Suprapubic skin (tissue), 4 donors: ENCODE results near the gene CNTFR. TPM values are rescaled to one million over a fixed set of nuclear protein-coding genes. Genes with fewer than 3 reads are reported as not detected.
A peak's percentile ranks its signal among the peaks of the same experiment; 100 is the strongest.

ENCODE experiments used
- DNase-seq, 2 donors: peaks; one replicate each; pipeline ENCODE4 v3.0.0-alpha.2; 2019; ENCODE audit warnings: low spot score in 2 of 2
- H3K27ac ChIP-seq: fragments of 200-600 bp; sonication (generic); one replicate; pipeline ENCODE4 v1.5.1; 2019
- H3K27me3 ChIP-seq: fragments of 200-600 bp; sonication (generic); one replicate; pipeline ENCODE4 v1.5.1; 2019
- H3K36me3 ChIP-seq: fragments of 200-600 bp; sonication (generic); one replicate; pipeline ENCODE4 v1.5.1; 2019
- H3K4me1 ChIP-seq: fragments of 200-600 bp; sonication (generic); one replicate; pipeline ENCODE4 v1.5.1; 2019
- H3K4me3 ChIP-seq: fragments of 200-600 bp; sonication (generic); one replicate; pipeline ENCODE4 v1.5.1; 2019; ENCODE audit warnings: mild to moderate bottlenecking
- H3K9me3 ChIP-seq: fragments of 200-600 bp; sonication (generic); one replicate; pipeline ENCODE4 v1.5.1; 2019
- EP300 ChIP-seq: sonication (generic); formaldehyde crosslinking; IDR thresholded peaks from one replicate; pipeline ENCODE4 v1.6.1; 2017; ENCODE audit warnings: antibody characterized with exemption
- POLR2A ChIP-seq, 2 donors: fragments of 450-650 bp; IDR thresholded peaks; one replicate each; pipeline ENCODE4 v1.6.1; 2017; ENCODE audit warnings: antibody characterized with exemption in 2 of 2, mild to moderate bottlenecking in 2 of 2, moderate library complexity in 2 of 2
- POLR2AphosphoS5 ChIP-seq, 3 donors: sonication (generic); formaldehyde crosslinking; IDR thresholded peaks; one replicate each; pipeline ENCODE4 v1.6.1; 2017; ENCODE audit warnings: antibody characterized with exemption in 3 of 3
- WGBS: methylation state at CpG from one replicate; pipeline ENCODE4 v1.1.5; 2018; 5-methylcytosine and 5-hydroxymethylcytosine counted together
- total RNA-seq, 4 donors: library from RNA; depleted of rRNA; stranded (reverse); fragments of >200 nt; gene quantifications; one replicate each; pipeline ENCODE4 v1.1.0, GENCODE V29; 2016
- TF ChIP-seq, protein P1 (sequence below), 2 donors: fragments of 200-600 bp in 1 of 2; fragments of 450-650 bp in 1 of 2; sonication (generic) in 1 of 2; IDR thresholded peaks; one replicate each; pipeline ENCODE4 v1.5.1; 2016 to 2019; ENCODE audit warnings: antibody characterized with exemption in 2 of 2, mild to moderate bottlenecking in 1 of 2, moderate library complexity in 1 of 2

Gene CNTFR
- total RNA-seq, 4 donors from 2014 or later = 5.0 to 9.1 (median 5.7) TPM

- no peak overlapping the region for H3K27ac ChIP-seq
- 93% methylated on average over 9 of the region's 14 CpGs for WGBS
- peaks cover 2% of the 10 kb centered on the region for H3K36me3 ChIP-seq
- TF ChIP-seq POLR2A (IDR thresholded peaks at IDR 0.05) (no peak), POLR2AphosphoS5 (IDR thresholded peaks at IDR 0.05) (no peak), EP300 (no peak)
- TF ChIP-seq, protein P1, sequence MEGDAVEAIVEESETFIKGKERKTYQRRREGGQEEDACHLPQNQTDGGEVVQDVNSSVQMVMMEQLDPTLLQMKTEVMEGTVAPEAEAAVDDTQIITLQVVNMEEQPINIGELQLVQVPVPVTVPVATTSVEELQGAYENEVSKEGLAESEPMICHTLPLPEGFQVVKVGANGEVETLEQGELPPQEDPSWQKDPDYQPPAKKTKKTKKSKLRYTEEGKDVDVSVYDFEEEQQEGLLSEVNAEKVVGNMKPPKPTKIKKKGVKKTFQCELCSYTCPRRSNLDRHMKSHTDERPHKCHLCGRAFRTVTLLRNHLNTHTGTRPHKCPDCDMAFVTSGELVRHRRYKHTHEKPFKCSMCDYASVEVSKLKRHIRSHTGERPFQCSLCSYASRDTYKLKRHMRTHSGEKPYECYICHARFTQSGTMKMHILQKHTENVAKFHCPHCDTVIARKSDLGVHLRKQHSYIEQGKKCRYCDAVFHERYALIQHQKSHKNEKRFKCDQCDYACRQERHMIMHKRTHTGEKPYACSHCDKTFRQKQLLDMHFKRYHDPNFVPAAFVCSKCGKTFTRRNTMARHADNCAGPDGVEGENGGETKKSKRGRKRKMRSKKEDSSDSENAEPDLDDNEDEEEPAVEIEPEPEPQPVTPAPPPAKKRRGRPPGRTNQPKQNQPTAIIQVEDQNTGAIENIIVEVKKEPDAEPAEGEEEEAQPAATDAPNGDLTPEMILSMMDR (IDR thresholded peaks at IDR 0.05) = no peak
- H3K27me3 ChIP-seq = peaks cover 5% of the 10 kb centered on the region
- no peak for DNase-seq
- peaks cover 33% of the 10 kb centered on the region for H3K4me1 ChIP-seq
- H3K9me3 ChIP-seq = no peaks in the 10 kb centered on the region
- no peak overlapping the region for H3K4me3 ChIP-seq
Measured at GRCh38 chr9:34635556-34635955, 46.0 kb upstream of the CNTFR start.

- WGBS = 84% methylated on average over 3 of the region's 3 CpGs
- Histone ChIP-seq H3K4me1 (peaks cover 33% of the 10 kb centered on the region), H3K9me3 (no peaks in the 10 kb centered on the region), H3K27me3 (peaks cover 13% of the 10 kb centered on the region), H3K36me3 (peaks cover 2% of the 10 kb centered on the region), H3K4me3 (no peak overlapping the region), H3K27ac (no peak overlapping the region)
- no peak for DNase-seq
- no peak for TF ChIP-seq EP300
- TF ChIP-seq POLR2AphosphoS5 (IDR thresholded peaks at IDR 0.05) = no peak
- TF ChIP-seq POLR2A (IDR thresholded peaks at IDR 0.05) = no peak
- TF ChIP-seq, protein P1 (IDR thresholded peaks at IDR 0.05) = no peak
Measured at GRCh38 chr9:34634551-34635248, 45.2 kb upstream of the CNTFR start.

- Histone ChIP-seq H3K27me3 (peaks cover 20% of the 10 kb centered on the region), H3K4me1 (peaks cover 36% of the 10 kb centered on the region), H3K36me3 (peaks cover 2% of the 10 kb centered on the region), H3K4me3 (no peak overlapping the region), H3K9me3 (no peaks in the 10 kb centered on the region), H3K27ac (no peak overlapping the region)
- WGBS = 14% methylated on average over 3 of the region's 3 CpGs
- no peak for DNase-seq
- TF ChIP-seq, protein P1 (IDR thresholded peaks at IDR 0.05) = peak; percentile 77 to 85
- no peak for TF ChIP-seq POLR2A (IDR thresholded peaks at IDR 0.05)
Measured at GRCh38 chr9:34633851-34634550, 44.5 kb upstream of the CNTFR start.

DNA sequence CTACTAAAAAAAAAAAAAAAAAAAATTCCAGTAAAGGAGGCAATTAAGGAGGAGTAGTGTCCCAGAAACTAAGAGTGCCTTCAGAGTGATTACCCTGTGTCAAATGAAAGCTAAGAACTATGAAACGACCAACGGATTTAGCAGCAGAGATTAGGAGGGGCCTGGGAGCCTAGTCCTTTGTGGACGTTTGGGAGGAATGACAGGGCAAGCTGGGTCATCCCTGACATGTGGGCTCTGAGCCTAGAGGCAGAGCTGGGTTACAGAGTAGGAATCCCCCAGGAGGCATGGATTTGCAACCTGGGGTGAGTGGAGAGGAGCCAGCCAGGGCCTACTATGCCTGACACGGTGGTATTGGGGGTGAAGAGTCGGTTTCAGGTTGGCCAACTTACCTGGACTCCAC, 43.6 kb upstream of the CNTFR start:
- peaks cover 28% of the 10 kb centered on the region for H3K27me3 ChIP-seq
- H3K36me3 ChIP-seq = peaks cover 2% of the 10 kb centered on the region
- H3K4me1 ChIP-seq = peaks cover 37% of the 10 kb centered on the region
- TF ChIP-seq POLR2A (IDR thresholded peaks at IDR 0.05) (no peak), POLR2AphosphoS5 (IDR thresholded peaks at IDR 0.05) (no peak), EP300 (no peak)
- TF ChIP-seq, protein P1 (IDR thresholded peaks at IDR 0.05) = no peak
- H3K9me3 ChIP-seq = no peaks in the 10 kb centered on the region
- no peak overlapping the region for H3K4me3 ChIP-seq
- no peak for DNase-seq
- H3K27ac ChIP-seq = no peak overlapping the region
- 65% methylated on average over 5 of the region's 5 CpGs for WGBS

DNA sequence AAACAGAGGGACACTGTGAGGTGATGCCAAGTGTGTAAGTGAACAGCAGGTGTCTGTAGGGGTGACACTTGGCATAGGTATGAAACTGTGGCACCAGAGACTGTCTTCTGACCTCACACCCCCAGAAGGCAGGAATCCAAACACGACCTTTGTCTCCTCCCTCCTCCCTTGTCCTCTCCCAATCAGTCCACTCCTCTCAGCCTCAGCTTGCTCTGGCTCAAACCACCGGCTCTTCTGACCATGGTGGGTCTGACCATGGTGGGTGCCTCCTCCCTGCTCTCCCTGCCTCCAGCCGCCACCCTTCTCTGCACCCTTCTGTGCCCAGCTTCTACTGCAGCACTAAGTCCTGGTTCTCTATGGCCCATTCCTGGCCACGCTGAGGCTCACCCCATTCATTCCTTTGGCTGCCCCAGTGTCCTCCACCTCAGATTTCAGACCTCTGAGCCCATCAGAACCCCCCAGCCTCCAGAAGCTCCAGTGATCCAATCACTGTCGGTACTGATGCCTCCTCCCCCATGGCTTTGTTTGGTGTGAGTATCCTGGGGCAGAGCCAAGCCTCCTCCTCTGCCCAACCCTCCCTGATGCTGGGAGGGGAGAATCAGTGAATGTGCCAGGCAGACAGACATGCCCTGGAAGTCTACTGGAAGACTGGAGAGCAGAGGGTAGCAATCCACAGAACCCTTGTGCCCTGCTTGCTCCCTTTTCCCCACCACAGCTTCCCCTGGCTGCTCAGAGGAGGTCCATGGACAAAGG, 41.1 kb upstream of the CNTFR start:
- Histone ChIP-seq H3K27me3 (peaks cover 53% of the 10 kb centered on the region), H3K4me1 (peaks cover 20% of the 10 kb centered on the region), H3K9me3 (no peaks in the 10 kb centered on the region), H3K36me3 (peaks cover 2% of the 10 kb centered on the region), H3K27ac (no peak overlapping the region), H3K4me3 (no peak overlapping the region)
- no peak for DNase-seq
- WGBS = 29% methylated on average over 5 of the region's 5 CpGs
- TF ChIP-seq POLR2A (IDR thresholded peaks at IDR 0.05) = no peak
- TF ChIP-seq, protein P1 (IDR thresholded peaks at IDR 0.05) = no peak
- TF ChIP-seq EP300 = no peak
